Stimulated activated CD8-positive, alpha-beta memory T cell treated with anti-CD3 and anti-CD28 coated beads, Interleukin-12 subunit alpha, Interleukin-12 subunit beta, amount 100 ng/mL, for 4 hours (primary cell): ENCODE measurements around the gene EARS2.
"Not testable (repeated sequence)": the region's sequence is repeated elsewhere in the genome, so short reads cannot be mapped to it uniquely, and the experiment has no call there.

Experiments
- DNase-seq: peaks from one replicate; pipeline ENCODE4 v3.0.0-alpha.2; 2020; ENCODE audit warnings: low read depth

Gene EARS2

GRCh38 chr16:23567602-23568001, 10.5 kb upstream of the EARS2 start:
- no peak for DNase-seq

GRCh38 chr16:23566724-23567123, 9.6 kb upstream of the EARS2 start:
- DNase-seq, result no peak

- DNase-seq, result no peak
Measured at GRCh38 chr16:23564575-23565363, 7.6 kb upstream of the EARS2 start.

- no peak for DNase-seq
Measured at GRCh38 chr16:23563186-23563585, 6.0 kb upstream of the EARS2 start.

- DNase-seq, result no peak
Measured at GRCh38 chr16:23562505-23562904, 5.4 kb upstream of the EARS2 start.

- no peak for DNase-seq
Measured at GRCh38 chr16:23561586-23561985, 4.4 kb upstream of the EARS2 start.

- DNase-seq, result no peak
Measured at GRCh38 chr16:23557779-23558702, 891 bp upstream of the EARS2 start.

GRCh38 chr16:23554536-23554935, 2.6 kb downstream of the EARS2 start:
- DNase-seq, result no peak

GRCh38 chr16:23552161-23552560, 5.0 kb downstream of the EARS2 start:
- no peak for DNase-seq

GRCh38 chr16:23549938-23550337, 7.2 kb downstream of the EARS2 start:
- no peak for DNase-seq

- DNase-seq, result no peak
Measured at GRCh38 chr16:23544436-23544835, 12.7 kb downstream of the EARS2 start.

- not testable (repeated sequence) for DNase-seq
Measured at GRCh38 chr16:23540817-23541178, 16.4 kb downstream of the EARS2 start.

GRCh38 chr16:23539984-23540816, 16.9 kb downstream of the EARS2 start:
- DNase-seq, result no peak

GRCh38 chr16:23538919-23539278, 18.3 kb downstream of the EARS2 start:
- DNase-seq, result no peak

GRCh38 chr16:23537390-23537789, 19.8 kb downstream of the EARS2 start:
- no peak for DNase-seq

- DNase-seq, result no peak
Measured at GRCh38 chr16:23535901-23536300, 21.2 kb downstream of the EARS2 start.

GRCh38 chr16:23534868-23535860, 22.0 kb downstream of the EARS2 start:
- no peak for DNase-seq

- DNase-seq, result no peak
Measured at GRCh38 chr16:23532448-23532847, 24.7 kb downstream of the EARS2 start.

- DNase-seq, result no peak
Measured at GRCh38 chr16:23530062-23530461, 27.1 kb downstream of the EARS2 start.

GRCh38 chr16:23528644-23529310, 28.4 kb downstream of the EARS2 start:
- DNase-seq, result no peak
